ENCODE data around the gene DUSP7.

DNA sequence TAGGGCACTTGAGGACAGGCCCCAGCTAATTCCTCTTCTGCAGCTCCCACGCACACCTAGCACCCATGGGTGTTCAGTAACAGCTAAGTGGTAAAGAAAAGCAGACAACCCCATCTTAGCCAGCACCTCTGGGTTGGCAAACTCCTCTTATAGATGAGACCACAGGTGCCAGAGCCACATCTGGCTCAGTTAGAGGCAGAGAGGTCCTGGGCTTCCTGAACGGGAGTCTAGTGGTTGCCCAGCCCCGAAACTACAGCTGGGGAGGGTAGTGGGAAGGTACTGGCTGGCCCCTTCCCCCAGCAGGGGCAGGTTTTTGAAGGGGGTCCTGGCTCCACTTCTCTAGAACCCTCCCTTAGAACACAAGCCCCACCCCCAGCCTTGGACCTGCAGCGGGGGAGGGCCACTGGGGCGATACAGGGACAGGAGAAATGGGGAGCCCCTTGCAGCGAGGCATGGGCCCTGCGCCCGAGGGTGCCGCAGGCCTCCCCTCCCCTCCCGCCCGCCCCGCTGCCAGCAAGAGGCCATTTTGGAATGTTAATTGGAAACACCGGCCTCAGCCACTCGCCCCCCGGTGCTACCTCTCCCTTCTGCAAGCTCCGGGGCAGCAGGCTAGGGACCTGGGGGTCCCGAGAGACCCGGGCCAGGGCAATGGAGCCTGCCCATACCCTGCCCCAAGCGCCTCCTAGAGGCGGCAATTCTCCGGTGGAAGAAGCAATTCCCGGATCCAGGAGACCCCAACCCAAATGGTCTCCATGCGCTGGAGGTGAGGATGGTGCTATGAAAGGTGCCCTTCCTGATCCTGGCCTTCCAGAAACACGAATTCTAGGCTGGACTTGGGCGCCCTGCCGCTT, 1.5 kb downstream of the DUSP7 start:
- TF ChIP-seq, protein P1, sequence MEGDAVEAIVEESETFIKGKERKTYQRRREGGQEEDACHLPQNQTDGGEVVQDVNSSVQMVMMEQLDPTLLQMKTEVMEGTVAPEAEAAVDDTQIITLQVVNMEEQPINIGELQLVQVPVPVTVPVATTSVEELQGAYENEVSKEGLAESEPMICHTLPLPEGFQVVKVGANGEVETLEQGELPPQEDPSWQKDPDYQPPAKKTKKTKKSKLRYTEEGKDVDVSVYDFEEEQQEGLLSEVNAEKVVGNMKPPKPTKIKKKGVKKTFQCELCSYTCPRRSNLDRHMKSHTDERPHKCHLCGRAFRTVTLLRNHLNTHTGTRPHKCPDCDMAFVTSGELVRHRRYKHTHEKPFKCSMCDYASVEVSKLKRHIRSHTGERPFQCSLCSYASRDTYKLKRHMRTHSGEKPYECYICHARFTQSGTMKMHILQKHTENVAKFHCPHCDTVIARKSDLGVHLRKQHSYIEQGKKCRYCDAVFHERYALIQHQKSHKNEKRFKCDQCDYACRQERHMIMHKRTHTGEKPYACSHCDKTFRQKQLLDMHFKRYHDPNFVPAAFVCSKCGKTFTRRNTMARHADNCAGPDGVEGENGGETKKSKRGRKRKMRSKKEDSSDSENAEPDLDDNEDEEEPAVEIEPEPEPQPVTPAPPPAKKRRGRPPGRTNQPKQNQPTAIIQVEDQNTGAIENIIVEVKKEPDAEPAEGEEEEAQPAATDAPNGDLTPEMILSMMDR (IDR thresholded peaks at IDR 0.05; ENCODE audit: low read depth, low read length, poor library complexity, severe bottlenecking), result peak; percentile 77
- no peak for TF ChIP-seq EZH2phosphoT487 (IDR thresholded peaks at IDR 0.05; ENCODE audit: borderline replicate concordance, low read length)
